A549 (cell line): Measurements from ENCODE around the gene FBF1. TPM values are rescaled to one million over a fixed set of nuclear protein-coding genes. Genes with fewer than 3 reads are reported as not detected.

ENCODE experiments used
- CBX2 ChIP-seq: fragments of 200-600 bp; sonication (generic); IDR thresholded peaks from 2 replicates; pipeline ENCODE4 v1.6.1; 2016; ENCODE audit warnings: low read depth, mild to moderate bottlenecking, borderline replicate concordance
- CHD2 ChIP-seq: fragments of 150-350 bp; IDR thresholded peaks from 2 replicates; pipeline ENCODE4 v1.6.1; 2014; ENCODE audit warnings: low read length; ENCODE audit not compliant: partially characterized antibody
- EHF ChIP-seq: fragments of 250-450 bp; sonication (Bioruptor Pico); IDR thresholded peaks from 2 replicates; pipeline ENCODE4 v1.5.0; 2020; ENCODE audit warnings: mild to moderate bottlenecking
- EHMT2 ChIP-seq: fragments of 200-600 bp; sonication (generic); IDR thresholded peaks from 2 replicates; pipeline ENCODE4 v1.6.1; 2016; ENCODE audit warnings: antibody characterized with exemption, low read depth, mild to moderate bottlenecking, moderate library complexity
- EP300 ChIP-seq, 2 experiments: fragments of >200 bp; sonication (Bioruptor Twin); formaldehyde crosslinking; IDR thresholded peaks; 2 replicates in 1 of 2; 3 replicates in 1 of 2; pipeline ENCODE4 v1.6.1; 2016 to 2017
- FOSL2 ChIP-seq, 2 experiments: fragments of 450-650 bp in 1 of 2; fragments of >200 bp in 1 of 2; sonication (Bioruptor Twin) in 1 of 2; formaldehyde crosslinking; IDR thresholded peaks; 2 replicates each; pipeline versions ENCODE4 v1.5.0 to v1.6.1; 2016 to 2020; ENCODE audit warnings: mild to moderate bottlenecking in 1 of 2, moderate library complexity in 1 of 2
- GATA3 ChIP-seq: IDR thresholded peaks from 2 replicates; pipeline ENCODE4 v1.6.1; 2012; ENCODE audit warnings: borderline replicate concordance
- HES2 ChIP-seq: fragments of >200 bp; sonication (Bioruptor Twin); formaldehyde crosslinking; IDR thresholded peaks from 2 replicates; pipeline ENCODE4 v1.6.1; 2016
- HEYL ChIP-seq: fragments of 250-450 bp; sonication (Bioruptor Pico); IDR thresholded peaks from 2 replicates; pipeline ENCODE4 v1.8.0; 2021; ENCODE audit warnings: mild to moderate bottlenecking, moderate library complexity
- HMGXB4 ChIP-seq: fragments of 250-450 bp; sonication (Bioruptor Pico); IDR thresholded peaks from 2 replicates; pipeline ENCODE4 v1.5.0; 2021; ENCODE audit warnings: mild to moderate bottlenecking, moderate library complexity, borderline replicate concordance
- HOXB13 ChIP-seq: fragments of 250-450 bp; sonication (Bioruptor Pico); IDR thresholded peaks from 2 replicates; pipeline ENCODE4 v1.5.0; 2020; ENCODE audit warnings: low read depth, mild to moderate bottlenecking, moderate library complexity
- HOXB5 ChIP-seq: fragments of 250-450 bp; sonication (Bioruptor Pico); IDR thresholded peaks from 2 replicates; pipeline ENCODE4 v1.5.0; 2020; ENCODE audit warnings: mild to moderate bottlenecking, moderate library complexity
- JUNB ChIP-seq: fragments of >200 bp; sonication (Bioruptor Twin); formaldehyde crosslinking; IDR thresholded peaks from 2 replicates; pipeline ENCODE4 v1.6.1; 2016
- KDM1A ChIP-seq: fragments of 200-600 bp; sonication (generic); IDR thresholded peaks from 2 replicates; pipeline ENCODE4 v1.6.1; 2016; ENCODE audit warnings: low read depth, mild to moderate bottlenecking
- MAX ChIP-seq: IDR thresholded peaks from 2 replicates; pipeline ENCODE4 v1.6.1; 2012
- MAZ ChIP-seq: fragments of 150-350 bp; IDR thresholded peaks from 2 replicates; pipeline ENCODE4 v1.6.1; 2014; ENCODE audit warnings: antibody characterized with exemption, low read depth, low read length, borderline replicate concordance
- MYC ChIP-seq: IDR thresholded peaks from 2 replicates; pipeline ENCODE4 v1.6.1; 2012; ENCODE audit warnings: mild to moderate bottlenecking, inconsistent platforms, low read length, improper control_type of control experiment, borderline replicate concordance
- NPAS2 ChIP-seq: fragments of 250-450 bp; sonication (Bioruptor Pico); IDR thresholded peaks from 2 replicates; pipeline ENCODE4 v1.8.0; 2022; ENCODE audit warnings: mild to moderate bottlenecking, moderate library complexity, borderline replicate concordance
- NR3C1 ChIP-seq: fragments of >200 bp; sonication (Bioruptor Twin); formaldehyde crosslinking; IDR thresholded peaks from 3 replicates; pipeline ENCODE4 v1.6.1; 2017
- PBX3 ChIP-seq: IDR thresholded peaks from 2 replicates; pipeline ENCODE4 v1.6.1; 2012
- PHF8 ChIP-seq: fragments of 200-600 bp; sonication (generic); IDR thresholded peaks from 2 replicates; pipeline ENCODE4 v1.6.1; 2016; ENCODE audit warnings: low read depth, mild to moderate bottlenecking, antibody characterized with exemption, moderate library complexity, borderline replicate concordance
- RAD21 ChIP-seq, 2 experiments: fragments of >200 bp in 1 of 2; sonication (Bioruptor Twin) in 1 of 2; formaldehyde crosslinking in 1 of 2; IDR thresholded peaks in 1 of 2; conservative IDR thresholded peaks in 1 of 2; 2 replicates in 1 of 2; 3 replicates in 1 of 2; pipeline ENCODE4 v1.6.1; 2012 to 2018; ENCODE audit warnings: inconsistent platforms in 1 of 2
- RARB ChIP-seq: fragments of 250-450 bp; sonication (Bioruptor Pico); IDR thresholded peaks from 2 replicates; pipeline ENCODE4 v1.8.0; 2021; ENCODE audit warnings: mild to moderate bottlenecking, moderate library complexity
- RNF2 ChIP-seq: fragments of 200-600 bp; sonication (generic); IDR thresholded peaks from 2 replicates; pipeline ENCODE4 v1.6.1; 2016; ENCODE audit warnings: low read depth, mild to moderate bottlenecking, antibody characterized with exemption, moderate library complexity, borderline replicate concordance
- SREBF2 ChIP-seq: fragments of 450-650 bp; IDR thresholded peaks from 2 replicates; pipeline ENCODE4 v1.6.1; 2014; ENCODE audit warnings: mild to moderate bottlenecking, moderate library complexity
- USF2 ChIP-seq: fragments of 450-650 bp; IDR thresholded peaks from 2 replicates; pipeline ENCODE4 v1.6.1; 2014; ENCODE audit warnings: antibody characterized with exemption
- ZFP36 ChIP-seq: fragments of 450-650 bp; IDR thresholded peaks from 2 replicates; pipeline ENCODE4 v1.6.1; 2014; ENCODE audit warnings: borderline replicate concordance; ENCODE audit not compliant: partially characterized antibody
- polyA plus RNA-seq, 4 experiments: library from polyadenylated mRNA; depleted of rRNA in 3 of 4; stranded (reverse); fragments of >200 nt; fragmentation: RNase III in 1 of 4; extraction: RNeasy Plus Mini Kit Qiagen cat#74134 plus additional on column Dnase treatment in 1 of 4; gene quantifications; 2 replicates in 3 of 4; 3 replicates in 1 of 4; pipeline ENCODE4 v1.2.3, GENCODE V29; 2011 to 2017

Gene FBF1
- polyA plus RNA-seq, 2 of the 4 experiments (the other 2 are of a cell fraction) = 8.5 to 17.8 TPM

GRCh38 chr17:75878174-75878998, 62.5 kb downstream of the FBF1 start, which contains the start of gene TRIM47 (continued):
- TF ChIP-seq NR3C1 = no peak
- TF ChIP-seq EHF = no peak
- peak; percentile 54 for TF ChIP-seq CHD2
- TF ChIP-seq ZFP36 = no peak
- TF ChIP-seq JUNB = no peak
- no peak for TF ChIP-seq MAZ
- no peak for TF ChIP-seq SREBF2
- TF ChIP-seq GATA3 = 0 out of 2 replicates have a peak, but pooled peaks have one; percentile 20
- no peak for TF ChIP-seq USF2
- 0 out of 2 replicates have a peak, but pooled peaks have one; percentile 19 for TF ChIP-seq PHF8
- TF ChIP-seq CBX2 = no peak
- TF ChIP-seq HOXB13 = no peak
- no peak for TF ChIP-seq KDM1A
- no peak for TF ChIP-seq EHMT2
- no peak for TF ChIP-seq HMGXB4 (CRISPR knock-in tag)
- TF ChIP-seq HOXB5 = no peak; the same call in 1 of the 2 replicates
- no peak for TF ChIP-seq FOSL2 (IDR thresholded peaks at IDR 0.05)
- TF ChIP-seq FOSL2 (CRISPR knock-in tag; IDR thresholded peaks at IDR 0.05) = no peak
- TF ChIP-seq RARB (CRISPR knock-in tag) = no peak
- TF ChIP-seq MYC = no peak
- no peak for TF ChIP-seq RNF2
- TF ChIP-seq PBX3 = 0 out of 2 replicates have a peak, but pooled peaks have one; percentile 24
- TF ChIP-seq HES2 = no peak
- peak; percentile 86 for TF ChIP-seq MAX
- TF ChIP-seq RAD21 (conservative IDR thresholded peaks at IDR 0.05 in 1 of 2, IDR thresholded peaks at IDR 0.05 in 1 of 2) = no peak
- TF ChIP-seq EP300 (IDR thresholded peaks at IDR 0.05) = no peak
- no peak for TF ChIP-seq HEYL (CRISPR knock-in tag)
- no peak for TF ChIP-seq NPAS2
